ENCODE measurements around the gene NFATC3.

The NFATC3 gene

DNA sequence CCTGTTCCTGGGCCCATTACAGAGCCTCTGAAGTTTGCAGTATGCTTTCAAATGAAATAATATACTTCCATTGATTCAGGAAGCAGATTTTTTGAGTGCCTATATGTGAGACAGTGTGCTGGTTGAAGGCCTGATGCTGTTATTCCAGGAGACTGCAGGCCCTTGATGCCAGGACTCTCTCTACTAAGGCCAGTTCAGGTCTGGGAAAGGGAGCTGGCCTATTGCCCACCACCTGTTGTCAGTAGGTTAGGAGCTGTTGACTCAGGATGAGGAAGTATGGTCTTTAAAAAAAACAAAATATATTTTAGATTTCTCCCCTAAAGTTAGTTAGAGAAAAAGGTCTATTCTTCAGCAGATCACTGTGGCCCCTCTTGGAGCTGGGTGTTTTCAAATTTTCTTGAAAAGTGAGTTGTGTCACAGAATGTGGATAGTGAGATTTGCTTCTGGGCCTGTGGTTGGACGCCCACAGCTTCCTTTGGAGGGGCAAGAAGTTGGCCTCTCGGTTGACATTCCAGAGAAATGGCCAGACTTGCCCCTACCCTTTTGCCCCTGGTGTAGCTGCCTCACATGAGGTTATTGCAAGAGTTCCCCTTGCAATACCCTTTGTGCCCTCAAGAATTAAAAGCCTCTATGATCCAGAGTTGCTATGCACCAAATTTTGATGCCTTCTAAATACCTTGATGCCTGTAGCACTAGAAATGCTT lies 142.8 kb downstream of the NFATC3 start:
- no peaks in the 10 kb centered on the region for H3K9me3 ChIP-seq
- no peak for TF ChIP-seq CTCF (IDR thresholded peaks at IDR 0.05; ENCODE audit: low read depth, low read length)
- H3K4me1 ChIP-seq, result peaks cover 7% of the 10 kb centered on the region
- peaks cover 3% of the 10 kb centered on the region; the same call in 1 of the 2 replicates for H3K36me3 ChIP-seq
- no peak for DNase-seq
- no peaks in the 10 kb centered on the region for H3K27me3 ChIP-seq
- H3K4me3 ChIP-seq (ENCODE audit: low read depth, low read length), result no peak overlapping the region

GRCh38 chr16:68228652-68229051 lies 143.5 kb downstream of the NFATC3 start:
- Histone ChIP-seq H3K36me3 (peaks cover 3% of the 10 kb centered on the region; the same call in 1 of the 2 replicates), H3K4me1 (peaks cover 7% of the 10 kb centered on the region), H3K4me3 (ENCODE audit: low read depth, low read length) (no peak overlapping the region), H3K27me3 (no peaks in the 10 kb centered on the region), H3K9me3 (no peaks in the 10 kb centered on the region)
- no peak for TF ChIP-seq CTCF (IDR thresholded peaks at IDR 0.05; ENCODE audit: low read depth, low read length)
- no peak for DNase-seq

GRCh38 chr16:68229431-68230175 lies 144.4 kb downstream of the NFATC3 start:
- peaks cover 7% of the 10 kb centered on the region for H3K4me1 ChIP-seq
- DNase-seq, result peak; percentile 43
- TF ChIP-seq CTCF (IDR thresholded peaks at IDR 0.05; ENCODE audit: low read depth, low read length), result peak; percentile 97
- peaks cover 3% of the 10 kb centered on the region; the same call in 1 of the 2 replicates for H3K36me3 ChIP-seq
- no peak overlapping the region for H3K4me3 ChIP-seq (ENCODE audit: low read depth, low read length)
- no peaks in the 10 kb centered on the region for H3K27me3 ChIP-seq
- H3K9me3 ChIP-seq, result no peaks in the 10 kb centered on the region

DNA sequence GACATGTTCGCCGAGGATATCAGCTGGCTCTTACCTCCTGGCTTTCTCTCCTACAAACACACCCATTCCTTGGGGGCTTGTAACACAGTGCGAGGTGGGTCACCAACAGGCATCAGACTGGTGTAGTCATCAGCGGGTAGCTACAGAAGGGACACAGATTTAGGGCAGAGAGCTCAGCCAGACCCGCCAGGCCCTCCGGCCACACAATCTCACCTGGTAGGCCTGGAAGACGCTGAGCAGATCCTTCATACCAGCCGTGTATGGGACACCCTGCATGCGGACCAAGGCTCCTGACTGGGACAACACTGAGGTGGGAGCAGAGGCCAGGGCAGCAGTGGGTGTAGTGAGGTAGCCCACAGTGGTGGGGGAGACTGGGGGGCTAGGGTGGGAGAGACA lies 145.0 kb downstream of the NFATC3 start:
- Histone ChIP-seq H3K9me3 (no peaks in the 10 kb centered on the region), H3K4me1 (peaks cover 7% of the 10 kb centered on the region), H3K4me3 (ENCODE audit: low read depth, low read length) (no peak overlapping the region), H3K36me3 (peaks cover 3% of the 10 kb centered on the region; the same call in 1 of the 2 replicates), H3K27me3 (no peaks in the 10 kb centered on the region)
- no peak for TF ChIP-seq CTCF (IDR thresholded peaks at IDR 0.05; ENCODE audit: low read depth, low read length)
- DNase-seq, result no peak

- H3K36me3 ChIP-seq, result peaks cover 3% of the 10 kb centered on the region; the same call in 1 of the 2 replicates
- no peak for TF ChIP-seq CTCF (IDR thresholded peaks at IDR 0.05; ENCODE audit: low read depth, low read length)
- H3K27me3 ChIP-seq, result no peaks in the 10 kb centered on the region
- peaks cover 7% of the 10 kb centered on the region for H3K4me1 ChIP-seq
- DNase-seq, result no peak
- no peaks in the 10 kb centered on the region for H3K9me3 ChIP-seq
- H3K4me3 ChIP-seq (ENCODE audit: low read depth, low read length), result no peak overlapping the region
These were observed 145.8 kb downstream of the NFATC3 start for GRCh38 chr16:68230956-68231355.
